GM21367 (cell line): ENCODE data around the gene AGXT.

ENCODE experiments used
- ATAC-seq: cut with Tn5 transposase; IDR thresholded peaks from one replicate; pipeline ENCODE4 v1.9.1; 2021; ENCODE audit not compliant: unreplicated experiment

The AGXT gene

GRCh38 chr2:240925568-240926515, 57.2 kb downstream of the AGXT start:
- ATAC-seq, result no peak

- no peak for ATAC-seq
These were observed 58.1 kb downstream of the AGXT start for GRCh38 chr2:240926516-240927389.

GRCh38 chr2:240927390-240927781, 58.8 kb downstream of the AGXT start:
- no peak for ATAC-seq

DNA sequence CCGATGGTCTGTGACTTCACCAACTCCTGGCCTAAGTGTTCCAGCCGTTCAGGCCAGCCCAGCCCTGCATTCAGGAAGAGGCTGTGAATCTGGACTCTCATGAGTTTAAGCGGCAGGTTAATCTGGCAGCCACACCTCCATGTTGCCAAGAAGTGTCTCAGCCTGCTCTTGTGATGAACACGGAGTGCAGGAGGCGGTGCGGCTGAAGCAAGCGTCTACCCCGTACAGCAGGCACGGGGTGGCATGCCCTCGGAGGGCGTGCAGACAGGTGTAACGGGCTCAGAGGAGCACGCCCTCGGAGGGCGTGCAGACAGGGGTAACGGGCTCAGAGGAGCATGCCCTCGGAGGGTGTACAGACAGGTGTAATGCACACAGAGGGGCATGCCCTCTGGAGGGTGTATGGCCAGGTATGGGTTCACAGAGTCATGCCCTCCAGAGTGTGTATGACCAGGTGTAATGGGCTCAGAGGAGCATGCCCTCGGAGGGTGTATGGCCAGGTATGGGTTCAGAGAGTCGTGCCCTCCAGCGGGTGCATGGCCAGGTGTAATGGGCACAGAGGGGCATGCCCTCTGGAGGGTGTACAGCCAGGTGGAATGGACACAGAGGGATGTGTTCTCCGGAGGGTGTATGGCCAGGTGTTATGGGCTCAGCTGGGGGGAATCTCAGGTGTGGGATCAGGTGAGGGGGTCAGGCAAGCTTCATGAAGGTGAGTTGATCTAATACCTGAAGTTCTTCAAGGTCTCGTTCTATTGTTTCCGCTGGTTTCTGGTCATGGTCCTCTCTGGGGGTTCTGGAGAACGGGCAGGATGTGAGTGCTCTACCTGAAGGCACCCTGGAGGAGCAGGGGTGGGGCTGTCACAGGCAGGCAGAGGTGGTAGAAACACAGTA, 60.1 kb downstream of the AGXT start:
- ATAC-seq, result no peak

- ATAC-seq, result no peak
These were observed 60.9 kb downstream of the AGXT start for GRCh38 chr2:240929364-240930095.
